T-helper 2 cell (primary cell): ENCODE measurements around the gene NOS1.
A peak's percentile ranks its signal among the peaks of the same experiment; 100 is the strongest.

ENCODE experiments used
- DNase-seq, 5 experiments: peaks; one replicate each; pipeline versions ENCODE4 v3.0.0 to v3.0.0-alpha.2; 2012 to 2022

Gene NOS1

DNA sequence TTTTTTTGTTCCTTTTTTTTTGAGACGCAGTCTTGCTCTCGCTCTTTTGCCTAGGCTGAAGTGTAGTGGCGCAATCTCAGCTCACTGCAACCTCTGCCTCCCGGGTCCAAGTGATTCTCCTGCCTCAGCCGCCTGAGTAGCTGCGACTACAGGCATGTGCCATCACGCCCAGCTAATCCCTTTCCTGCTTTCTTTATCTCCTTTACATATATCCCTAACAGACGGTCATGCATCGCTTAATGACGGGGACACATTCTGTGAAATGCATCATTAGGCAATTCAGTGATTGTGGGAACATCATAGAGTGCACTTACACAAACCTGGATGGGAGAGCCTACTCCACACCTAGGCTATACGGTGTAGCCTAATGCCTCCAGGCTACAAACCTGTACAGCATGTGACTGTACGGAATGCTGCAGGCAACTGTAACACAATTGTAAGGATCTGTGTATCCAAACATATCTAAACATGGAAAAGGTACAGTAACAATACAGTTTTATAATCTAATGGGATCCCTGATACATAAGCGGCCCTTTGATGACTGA lies 32.8 kb downstream of the NOS1 start:
- no peak for DNase-seq

- DNase-seq, result no peak
These were observed 39.0 kb downstream of the NOS1 start for GRCh38 chr12:117322428-117322827.

DNA sequence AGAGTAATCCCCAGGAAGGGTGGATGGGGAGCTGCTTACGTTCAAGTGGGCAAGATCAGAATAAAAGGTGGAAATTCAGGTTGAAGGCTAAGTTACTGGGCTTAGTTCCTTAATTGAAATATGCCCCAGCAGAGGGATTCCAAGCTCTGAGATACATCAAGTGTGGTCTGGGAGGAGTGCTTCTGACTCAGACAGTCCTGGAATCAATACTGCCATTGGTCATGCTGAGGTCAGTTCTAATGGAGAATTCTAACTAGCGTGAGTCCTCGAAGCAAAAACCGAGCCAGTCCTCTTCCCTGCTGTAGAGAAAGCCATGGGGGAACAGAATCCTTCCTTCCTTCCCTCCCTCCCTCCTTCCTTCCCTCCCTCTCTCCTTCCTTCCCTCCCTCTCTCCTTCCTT lies 39.9 kb downstream of the NOS1 start:
- no peak for DNase-seq

DNA sequence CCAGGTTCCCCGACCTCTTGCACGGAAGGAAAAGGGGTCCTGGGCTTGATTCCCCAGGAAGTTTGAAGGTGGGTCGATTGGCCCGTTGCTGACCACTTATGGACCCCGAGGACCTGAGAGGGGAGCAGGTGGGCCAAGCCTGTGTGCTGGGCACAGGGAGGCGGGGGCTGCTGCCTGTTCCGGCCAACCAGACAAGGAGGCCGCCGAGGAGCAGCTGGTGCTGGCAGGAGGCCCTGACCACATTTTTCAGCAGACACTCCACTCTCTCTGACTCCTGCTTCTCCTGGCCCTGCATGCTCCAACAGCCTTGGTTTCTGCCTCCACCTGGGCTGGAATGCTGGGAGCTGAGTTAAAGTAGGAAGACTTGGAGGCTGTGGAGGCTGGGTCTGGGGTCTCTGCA lies 42.8 kb downstream of the NOS1 start:
- DNase-seq, result no peak

GRCh38 chr12:117316336-117316735 lies 45.1 kb downstream of the NOS1 start:
- DNase-seq, result no peak

DNA sequence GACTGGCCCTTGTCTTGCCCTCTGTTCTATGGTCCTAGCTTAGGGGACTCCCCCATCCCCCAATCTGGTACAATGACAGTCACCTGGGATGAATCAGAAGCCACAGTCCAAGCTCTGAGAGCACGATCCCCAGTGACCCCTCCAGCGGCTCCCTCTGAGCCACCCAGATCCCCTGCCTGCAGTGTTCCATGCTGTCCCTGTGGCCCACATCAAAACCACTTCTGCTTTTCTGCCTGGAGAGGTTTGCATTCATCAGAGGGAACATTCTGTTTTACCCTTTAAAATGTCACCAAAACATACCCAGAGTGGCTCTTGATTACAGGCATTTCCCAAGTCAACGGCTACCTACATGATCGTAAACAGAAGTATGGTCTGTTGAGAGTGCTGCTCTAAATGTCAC lies 47.5 kb downstream of the NOS1 start:
- DNase-seq, result no peak

- no peak for DNase-seq
These were observed 48.7 kb downstream of the NOS1 start for GRCh38 chr12:117312770-117313169.

- DNase-seq, result no peak
These were observed 52.0 kb downstream of the NOS1 start for GRCh38 chr12:117309276-117309925.

- no peak for DNase-seq
These were observed 61.3 kb downstream of the NOS1 start for GRCh38 chr12:117300174-117300573.

DNA sequence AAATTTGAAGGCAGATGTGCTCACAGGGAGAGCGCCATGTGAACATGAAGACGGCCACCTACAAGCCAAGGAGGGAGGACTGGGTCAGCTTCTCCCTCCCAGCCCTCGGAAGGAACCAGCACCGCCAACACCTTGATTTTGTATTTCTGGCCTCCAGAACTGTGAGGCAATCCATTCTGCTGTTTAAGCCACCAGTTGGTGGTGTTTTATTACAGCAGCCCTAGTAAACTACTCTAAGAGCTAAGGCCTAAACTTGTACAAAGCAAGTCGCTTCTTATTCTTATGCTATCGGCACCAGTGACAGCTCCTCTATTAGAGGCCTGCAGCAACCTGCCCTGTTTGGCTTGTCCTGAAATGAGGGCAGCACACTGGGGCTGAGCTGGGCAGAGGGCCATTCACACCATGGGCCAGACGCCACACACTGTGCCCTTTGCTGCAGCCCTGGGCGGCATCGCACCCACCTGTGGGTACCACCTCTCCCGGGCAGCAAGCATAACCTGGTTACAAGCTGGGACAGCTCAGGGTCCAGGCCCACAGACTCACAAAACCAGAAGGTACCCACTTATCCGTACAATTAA lies 62.7 kb downstream of the NOS1 start:
- DNase-seq, result no peak

DNA sequence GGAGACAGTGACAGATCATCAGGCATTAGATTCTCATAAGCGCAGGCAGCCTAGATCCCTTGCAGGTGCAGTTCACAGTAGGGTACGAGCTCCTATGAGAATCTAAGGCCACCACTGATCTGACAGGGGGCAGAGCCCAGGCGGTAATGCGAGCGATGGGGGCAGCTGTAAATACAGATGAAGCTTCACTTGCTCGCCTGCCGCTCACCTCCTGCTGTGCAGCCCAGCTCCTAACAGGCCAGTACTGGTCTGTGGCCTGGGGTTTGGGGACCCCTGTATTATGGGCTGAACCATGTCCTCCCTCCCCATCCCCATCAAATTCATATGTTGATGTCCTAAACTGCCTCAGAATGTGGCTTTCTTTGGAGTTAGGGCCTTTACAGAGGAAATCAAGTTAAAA lies 63.2 kb downstream of the NOS1 start:
- DNase-seq, result no peak

- no peak for DNase-seq
These were observed 67.2 kb downstream of the NOS1 start for GRCh38 chr12:117294189-117294603.

GRCh38 chr12:117293510-117293909 lies 67.9 kb downstream of the NOS1 start:
- no peak for DNase-seq

GRCh38 chr12:117292688-117293087 lies 68.7 kb downstream of the NOS1 start:
- DNase-seq, result no peak

DNA sequence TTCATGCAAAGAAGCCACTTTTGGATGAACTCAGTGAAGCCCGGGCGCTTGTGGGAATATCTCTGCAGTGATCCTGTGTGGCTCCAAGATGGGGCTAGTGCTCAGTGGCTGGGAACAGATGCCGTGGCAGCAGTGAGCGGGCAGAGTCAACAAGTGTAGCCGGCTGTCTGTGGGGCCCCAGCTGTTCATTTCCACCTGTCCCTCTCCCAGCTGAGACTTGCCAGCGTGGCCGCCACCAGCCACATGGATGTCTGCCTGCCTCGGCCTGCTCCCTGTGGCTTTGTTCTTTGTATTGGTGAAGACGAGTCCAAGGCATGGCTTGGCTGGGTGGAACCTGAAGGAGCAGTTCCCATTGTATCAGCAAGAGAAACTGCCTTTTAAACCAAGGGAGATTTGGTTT lies 77.3 kb downstream of the NOS1 start:
- no peak for DNase-seq

- no peak for DNase-seq
These were observed 78.9 kb downstream of the NOS1 start for GRCh38 chr12:117282490-117282889.

DNA sequence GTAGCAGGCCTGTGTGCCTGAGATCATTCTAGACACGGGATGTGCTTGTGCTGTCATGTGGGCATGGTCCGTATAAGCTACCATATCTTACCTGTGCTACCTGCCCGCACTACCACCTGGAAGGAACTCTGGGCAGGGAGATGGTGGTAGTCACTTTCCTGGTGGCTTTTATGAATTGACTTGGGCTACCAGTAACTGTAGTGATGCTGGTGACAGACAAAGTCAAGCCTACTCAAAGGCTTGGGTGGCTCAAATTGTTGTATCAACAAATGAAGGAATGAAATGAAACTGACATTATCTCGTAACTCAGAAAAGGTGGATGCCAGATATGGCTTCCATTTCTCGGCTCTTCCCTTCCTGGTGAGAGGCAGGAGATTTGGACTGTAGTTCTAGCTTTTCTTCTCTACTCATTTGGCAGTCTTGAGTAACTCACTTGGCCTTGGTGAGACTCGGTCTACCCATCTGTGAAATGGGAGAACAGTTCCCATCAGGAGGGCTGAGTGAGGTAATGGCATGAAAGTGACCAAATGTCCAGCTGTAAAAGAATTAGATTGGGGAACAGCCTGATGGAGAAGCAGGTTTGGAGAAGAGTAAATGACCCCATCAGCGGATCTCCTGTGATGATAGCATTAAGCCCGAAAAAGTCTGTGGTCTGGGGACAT lies 81.3 kb downstream of the NOS1 start:
- no peak for DNase-seq

- peak in 1 of 5 experiments; percentile 6 for DNase-seq
These were observed 81.8 kb downstream of the NOS1 start for GRCh38 chr12:117279606-117280005.

- no peak for DNase-seq
These were observed 83.6 kb downstream of the NOS1 start for GRCh38 chr12:117277875-117278274.

GRCh38 chr12:117273091-117273490 lies 88.3 kb downstream of the NOS1 start:
- DNase-seq, result no peak

DNA sequence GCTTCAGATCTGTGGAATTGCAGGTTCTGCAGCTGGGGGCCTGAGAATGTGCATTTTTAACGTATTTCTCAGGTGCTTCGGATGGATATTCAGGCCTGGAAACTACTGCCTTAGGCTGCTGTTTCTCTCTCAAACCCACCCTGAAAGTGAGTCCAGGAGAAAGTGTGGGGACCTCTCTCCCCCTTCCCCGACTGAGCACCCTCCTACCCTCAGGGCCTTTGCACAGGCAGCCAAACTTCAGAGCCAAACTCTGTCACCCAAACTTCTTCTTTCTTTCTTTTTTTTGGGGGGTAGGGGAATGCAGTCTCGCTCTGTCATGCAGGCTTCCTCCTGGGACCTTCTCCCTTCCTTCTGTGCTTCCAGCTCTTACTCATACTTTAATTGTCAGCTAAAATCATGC lies 88.7 kb downstream of the NOS1 start:
- DNase-seq, result no peak

- DNase-seq, result no peak
These were observed 98.7 kb downstream of the NOS1 start for GRCh38 chr12:117262749-117263148.

- DNase-seq, result no peak
These were observed 100.2 kb downstream of the NOS1 start for GRCh38 chr12:117261247-117261646.

GRCh38 chr12:117255386-117255785 lies 106.0 kb downstream of the NOS1 start:
- no peak for DNase-seq
